ENCODE measurements around the gene FBXO2. TPM values are rescaled to one million over a fixed set of nuclear protein-coding genes. Genes with fewer than 3 reads are reported as not detected.

The FBXO2 gene
- total and polyA plus RNA-seq, 9 of the 15 experiments (the other 6 are each of a cell fraction or from before 2014, with no cell fraction given) = 0.04 to 1.9 (median 0.27) TPM

GRCh38 chr1:11664336-11665065 lies 10.3 kb upstream of the FBXO2 start (continued):
- TF ChIP-seq STAT6 (CRISPR knock-in tag; IDR thresholded peaks at IDR 0.05) (0 out of 2 replicates have a peak, but pooled peaks have one; percentile 56), SIX5 (IDR thresholded peaks at IDR 0.05; ENCODE audit: borderline replicate concordance in 1 of 2, insufficient read depth in 1 of 2, low read depth in 1 of 2, low read length in 2 of 2) (no peak), MAZ (CRISPR knock-in tag; conservative IDR thresholded peaks at IDR 0.05 in 1 of 2, IDR thresholded peaks at IDR 0.05 in 1 of 2) (0 out of 4 replicates have a peak, but pooled peaks of 1 of the 2 experiments have one; percentile 18), UBTF (IDR thresholded peaks at IDR 0.05; ENCODE audit: borderline replicate concordance in 1 of 2, low read depth in 2 of 2, low read length in 2 of 2) (0 out of 4 replicates have a peak, but pooled peaks of 1 of the 2 experiments have one; percentile 63), MTA1 (IDR thresholded peaks at IDR 0.05; ENCODE audit: borderline replicate concordance) (no peak), CBX1 (IDR thresholded peaks at IDR 0.05; ENCODE audit: low read depth) (peak; percentile 9; the same call in 1 of the 2 replicates), ZNF518B (CRISPR knock-in tag; IDR thresholded peaks at IDR 0.05) (peak; percentile 22; the same call in 1 of the 2 replicates), ILF3 (IDR thresholded peaks at IDR 0.05; ENCODE audit: borderline replicate concordance) (0 out of 2 replicates have a peak, but pooled peaks have one; percentile 8), ZNF347 (CRISPR knock-in tag; IDR thresholded peaks at IDR 0.05; ENCODE audit: low read depth) (0 out of 2 replicates have a peak, but pooled peaks have one; percentile 43), ARID4B (CRISPR knock-in tag; IDR thresholded peaks at IDR 0.05) (peak; percentile 2; the same call in 1 of the 2 replicates), RBM25 (IDR thresholded peaks at IDR 0.05; ENCODE audit: low read depth, low read length, severe bottlenecking) (peak; percentile 28)

Data from K562 (cell line).